HG02759 (cell line): ENCODE data around the gene ACER3.
"Not testable (repeated sequence)": the region's sequence is repeated elsewhere in the genome, so short reads cannot be mapped to it uniquely, and the experiment has no call there.

Source experiments
- ATAC-seq: cut with Tn5 transposase; IDR thresholded peaks from one replicate; pipeline ENCODE4 v1.9.1; 2021; ENCODE audit warnings: mild to moderate bottlenecking, moderate library complexity; ENCODE audit not compliant: unreplicated experiment

Gene ACER3

DNA sequence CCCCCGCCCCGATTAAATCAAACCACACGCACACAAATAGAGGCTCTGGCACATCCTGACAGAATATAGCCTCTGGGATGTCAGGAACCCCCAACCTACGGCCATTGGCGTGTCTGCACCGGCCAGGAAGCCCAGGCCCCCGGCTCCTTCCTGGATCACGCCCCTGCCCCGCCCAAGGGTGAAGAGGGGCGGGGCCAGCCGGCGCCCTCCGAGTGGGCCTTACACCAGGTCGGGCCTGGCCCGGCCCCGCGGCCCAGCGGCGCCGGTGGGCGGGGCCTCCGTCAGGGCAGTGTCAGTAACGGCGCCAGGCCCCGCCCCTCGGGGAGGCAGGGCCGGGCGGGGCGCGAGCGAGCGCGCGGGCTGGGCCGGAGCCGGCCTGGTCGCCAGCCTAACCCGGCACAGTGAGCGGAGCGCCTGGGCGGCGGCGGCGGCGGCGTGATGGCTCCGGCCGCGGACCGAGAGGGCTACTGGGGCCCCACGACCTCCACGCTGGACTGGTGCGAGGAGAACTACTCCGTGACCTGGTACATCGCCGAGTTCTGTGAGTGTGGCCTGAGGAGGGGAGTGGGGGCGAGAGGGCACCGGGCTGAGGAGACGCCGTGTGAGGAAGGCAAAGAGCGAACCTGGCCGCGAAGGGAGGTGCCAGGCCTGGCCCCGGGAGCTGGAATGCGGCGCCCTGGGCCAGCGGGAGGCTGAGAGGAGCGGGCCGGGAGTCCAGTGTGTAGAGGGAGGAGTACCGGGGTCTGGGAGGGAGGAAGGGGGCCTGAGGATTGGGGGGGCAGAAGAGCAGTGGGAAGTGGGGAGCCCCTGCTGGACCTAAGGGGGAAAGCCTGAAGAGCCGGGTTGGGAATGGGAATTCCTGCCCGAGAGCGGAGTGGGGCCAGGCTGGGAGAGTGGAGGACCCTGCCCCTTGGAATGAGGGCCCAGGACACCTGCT, at the start of gene ACER3:
Gene ACER3 (plus strand): TSS at position 380 of the 937 bp plus-strand sequence. CDS start 59 bp downstream, at position 439.
- ATAC-seq: peak; percentile 97

DNA sequence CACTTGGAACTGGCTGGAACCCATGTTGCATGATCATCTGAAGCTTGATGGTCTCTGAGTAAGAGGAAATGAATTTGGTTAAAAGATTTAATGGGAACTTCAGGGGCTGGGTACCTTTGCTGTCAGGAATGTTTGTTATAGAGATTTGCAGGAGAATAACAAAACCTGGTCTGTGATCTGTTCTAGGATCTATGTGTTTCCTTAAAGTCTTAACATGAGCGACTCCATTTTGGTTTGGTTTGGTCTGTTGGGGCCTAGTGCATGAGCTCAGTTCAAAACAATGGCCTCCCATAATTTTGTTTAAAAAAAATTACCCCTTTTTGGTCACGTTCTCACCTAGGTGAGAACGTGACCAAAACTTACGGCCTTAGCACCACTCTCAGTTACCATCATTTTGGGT, 49.5 kb upstream of the ACER3 start:
- no peak for ATAC-seq

DNA sequence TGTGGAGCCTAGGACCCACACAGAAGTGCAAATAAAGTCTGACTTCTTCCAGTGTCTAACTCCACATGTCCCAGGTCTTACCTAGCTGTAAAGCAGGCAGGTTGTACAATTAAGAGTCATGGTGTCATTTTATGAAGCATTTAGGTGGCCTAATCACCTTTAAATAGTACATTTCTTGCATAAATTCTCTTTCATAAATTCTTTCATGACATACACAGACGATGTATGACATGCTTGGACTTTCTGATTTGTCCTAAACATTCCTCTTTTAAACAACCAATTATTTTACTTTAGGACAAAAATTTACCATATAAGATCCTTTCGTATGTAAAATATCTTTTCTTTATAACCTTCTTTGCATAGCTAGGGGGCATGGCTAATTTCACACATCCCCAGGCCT, 46.3 kb upstream of the ACER3 start:
- ATAC-seq: no peak

DNA sequence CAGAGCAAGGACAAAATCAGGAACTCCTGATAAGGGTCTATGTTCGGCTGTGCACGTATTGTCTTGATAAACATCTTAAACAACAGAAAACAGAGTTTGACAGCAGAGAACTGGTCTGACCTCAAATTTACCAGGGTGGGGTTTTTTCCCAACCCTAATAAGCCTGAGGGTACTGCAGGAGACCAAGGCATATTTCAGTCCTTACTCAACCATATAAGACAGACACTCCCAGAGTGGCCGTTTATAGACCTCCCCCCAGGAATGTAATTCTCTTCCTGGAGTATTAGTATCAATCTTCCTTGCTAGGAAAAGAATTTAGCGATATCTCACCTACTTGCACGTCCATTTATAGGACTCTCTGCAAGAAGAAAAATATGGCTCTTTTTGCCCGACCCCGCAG, 45.0 kb upstream of the ACER3 start:
- ATAC-seq: not testable (repeated sequence)

DNA sequence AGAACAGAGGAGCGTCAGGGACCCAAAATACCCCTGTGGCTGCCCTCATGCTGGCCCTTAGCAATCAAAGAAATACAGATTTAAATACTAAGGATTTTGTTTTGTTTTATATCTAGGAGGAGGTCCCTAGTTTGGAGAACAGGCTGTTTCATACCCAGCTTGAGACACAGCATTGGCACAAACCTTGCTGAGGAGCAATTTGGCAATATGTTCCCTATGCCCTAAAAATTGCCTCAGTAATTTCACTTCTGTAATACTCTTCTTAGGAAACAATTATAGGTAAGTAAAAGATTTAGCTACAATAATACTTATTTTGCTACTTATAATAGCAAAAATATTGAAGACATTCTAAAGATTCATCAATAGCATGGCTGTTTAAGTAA, 40.5 kb upstream of the ACER3 start:
- no peak for ATAC-seq

DNA sequence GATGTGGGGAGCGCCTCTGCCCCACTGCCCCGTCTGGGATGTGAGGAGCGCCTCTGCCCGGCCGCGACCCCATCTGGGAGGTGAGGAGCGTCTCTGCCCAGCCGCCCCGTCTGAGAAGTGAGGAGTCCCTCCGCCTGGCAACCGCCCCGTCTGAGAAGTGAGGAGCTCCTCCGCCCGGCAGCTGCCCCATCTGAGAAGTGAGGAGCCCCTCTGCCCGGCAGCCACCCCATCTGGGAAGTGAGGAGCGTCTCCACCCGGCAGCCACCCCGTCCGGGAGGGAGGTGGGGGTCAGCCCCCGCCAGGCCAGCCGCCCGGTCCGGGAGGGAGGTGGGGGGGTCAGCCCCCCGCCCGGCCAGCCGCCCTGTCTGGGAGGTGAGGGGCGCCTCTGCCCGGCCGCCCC, 39.3 kb upstream of the ACER3 start:
- ATAC-seq: not testable (repeated sequence)

DNA sequence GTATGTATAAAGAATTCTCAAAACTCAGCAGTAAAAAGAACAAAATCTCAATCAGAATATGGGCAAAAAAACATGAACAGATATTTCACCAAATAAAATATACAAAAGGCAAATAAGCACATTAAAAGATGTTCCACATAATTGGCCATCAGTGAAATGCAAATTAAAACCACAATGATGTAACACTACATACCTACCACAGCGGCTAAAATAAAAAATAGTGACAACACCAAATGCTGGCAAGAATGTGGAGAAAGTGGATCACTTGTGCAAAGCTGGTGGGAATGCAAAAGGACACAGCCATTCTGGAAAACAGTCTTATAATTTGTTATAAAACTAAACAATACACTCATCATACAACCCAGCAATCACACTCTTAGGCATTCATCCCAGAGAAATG, 38.3 kb upstream of the ACER3 start:
- ATAC-seq: no peak

GRCh38 chr11:76823481-76824028, 37.2 kb upstream of the ACER3 start:
- no peak for ATAC-seq

DNA sequence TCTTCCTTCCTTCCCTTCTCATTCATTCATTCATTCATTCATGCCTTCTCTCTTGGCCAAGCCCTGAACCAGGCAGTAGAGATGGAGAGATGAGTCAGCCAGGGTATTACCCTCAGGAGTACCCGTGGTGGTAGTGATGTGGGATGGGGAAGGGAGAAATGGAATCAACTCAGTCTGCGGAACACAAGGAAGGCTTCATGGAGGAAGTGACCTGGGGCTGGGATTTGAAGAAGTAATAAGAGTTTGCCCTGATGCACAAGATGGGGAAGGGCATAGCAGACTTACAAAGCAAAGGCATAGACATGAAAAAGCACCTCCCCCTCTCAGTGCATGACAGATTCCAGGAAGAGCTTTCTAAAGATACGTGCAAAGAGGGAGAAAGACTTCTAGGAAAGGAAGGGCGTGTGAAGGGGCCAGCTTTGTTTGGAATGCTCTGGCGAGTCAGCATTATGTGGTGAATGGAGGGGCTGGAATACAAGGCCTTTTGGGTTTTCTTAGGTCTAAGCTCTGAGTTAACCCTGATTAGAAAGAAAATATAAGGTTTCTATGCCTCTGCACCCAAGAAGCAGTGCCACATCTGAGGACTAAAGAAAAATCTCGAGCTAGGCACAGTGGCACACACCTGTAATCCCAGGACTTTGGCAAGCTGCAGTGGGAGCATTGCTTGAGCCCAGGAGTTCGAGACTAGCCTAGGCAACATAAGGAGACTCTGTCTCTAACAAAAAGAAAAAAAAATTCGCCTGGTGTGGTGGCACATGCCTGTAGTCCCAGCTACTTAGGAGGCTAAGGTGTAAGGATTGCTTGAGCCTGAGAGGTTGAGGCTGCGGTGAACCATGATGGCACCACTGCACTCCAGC, 36.4 kb upstream of the ACER3 start:
- ATAC-seq: no peak

DNA sequence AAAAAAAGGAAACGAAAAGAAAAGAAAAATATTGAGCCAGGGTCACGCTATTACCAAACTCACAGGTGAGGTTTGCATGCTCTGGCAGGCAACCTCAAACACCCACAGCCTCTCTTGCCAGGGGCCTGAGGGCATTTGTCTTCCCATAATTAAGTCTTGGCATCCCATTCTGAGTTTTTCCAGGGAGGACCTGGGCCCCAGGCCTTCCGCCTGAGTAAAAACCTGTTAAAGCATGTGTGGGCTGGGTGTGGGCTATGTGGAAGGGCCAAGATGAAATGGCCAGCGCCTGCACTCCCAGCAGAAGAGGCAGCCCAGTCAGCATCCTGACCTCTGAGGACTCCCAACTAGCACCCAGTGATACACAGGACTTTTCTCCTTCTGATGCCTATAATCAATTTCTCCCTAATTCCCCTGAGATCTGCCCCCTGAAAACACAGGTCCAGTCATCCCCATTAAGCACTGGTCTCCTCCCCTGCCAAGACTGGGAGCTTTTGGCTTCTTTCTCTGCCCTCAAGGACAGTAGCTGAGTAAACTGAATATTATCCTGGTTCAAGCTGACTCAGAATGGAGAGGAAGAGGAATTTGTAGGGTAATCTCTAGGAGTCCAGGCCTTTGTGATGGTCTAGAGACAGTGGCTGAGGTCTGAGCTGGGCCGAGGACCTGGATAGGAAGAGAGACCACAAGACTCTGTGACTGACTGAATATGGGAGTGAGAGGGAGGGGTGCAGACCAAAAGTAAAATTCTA, 35.6 kb upstream of the ACER3 start:
- no peak for ATAC-seq

- ATAC-seq: no peak
These were observed 34.9 kb upstream of the ACER3 start for GRCh38 chr11:76825726-76826396.

DNA sequence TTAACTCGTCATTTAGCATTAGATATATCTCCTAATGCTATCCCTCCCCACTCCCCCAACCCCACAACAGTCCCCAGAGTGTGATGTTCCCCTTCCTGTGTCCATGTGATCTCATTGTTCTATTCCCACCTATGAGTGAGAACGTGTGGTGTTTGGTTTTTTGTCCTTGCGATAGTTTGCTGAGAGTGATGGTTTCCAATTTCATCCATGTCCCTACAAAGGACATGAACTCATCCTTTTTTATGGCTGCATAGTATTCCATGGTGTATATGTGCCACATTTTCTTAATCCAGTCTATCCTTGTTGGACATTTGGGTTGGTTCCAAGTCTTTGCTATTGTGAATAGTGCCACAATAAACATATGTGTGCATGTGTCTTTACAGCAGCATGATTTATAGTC, 34.2 kb upstream of the ACER3 start:
- not testable (repeated sequence) for ATAC-seq

- ATAC-seq: not testable (repeated sequence)
These were observed 33.7 kb upstream of the ACER3 start for GRCh38 chr11:76827005-76827404.

GRCh38 chr11:76830639-76831327, 29.9 kb upstream of the ACER3 start:
- ATAC-seq: no peak

GRCh38 chr11:76831686-76832310, 28.9 kb upstream of the ACER3 start:
- no peak for ATAC-seq

GRCh38 chr11:76832361-76832760, 28.4 kb upstream of the ACER3 start:
- no peak for ATAC-seq

DNA sequence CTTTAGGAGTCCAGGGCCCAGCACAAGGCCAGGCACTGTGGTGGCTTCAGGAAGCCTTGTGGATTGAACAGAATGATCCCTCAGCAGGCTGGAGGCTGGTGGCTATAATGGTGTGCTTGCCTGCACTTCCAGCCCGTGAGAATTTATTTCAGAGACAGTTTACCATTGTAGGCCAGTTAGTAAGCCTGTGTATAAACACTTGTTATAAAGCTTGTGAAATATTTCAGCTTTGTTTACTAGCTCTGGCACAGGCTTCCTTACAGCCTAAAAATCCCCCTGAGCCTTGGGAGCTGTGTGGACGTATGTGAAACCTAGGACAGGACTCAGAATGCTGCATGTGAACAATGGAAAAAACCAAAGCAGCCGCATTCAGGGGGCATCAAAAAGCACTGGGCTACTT, 26.6 kb upstream of the ACER3 start:
- no peak for ATAC-seq

DNA sequence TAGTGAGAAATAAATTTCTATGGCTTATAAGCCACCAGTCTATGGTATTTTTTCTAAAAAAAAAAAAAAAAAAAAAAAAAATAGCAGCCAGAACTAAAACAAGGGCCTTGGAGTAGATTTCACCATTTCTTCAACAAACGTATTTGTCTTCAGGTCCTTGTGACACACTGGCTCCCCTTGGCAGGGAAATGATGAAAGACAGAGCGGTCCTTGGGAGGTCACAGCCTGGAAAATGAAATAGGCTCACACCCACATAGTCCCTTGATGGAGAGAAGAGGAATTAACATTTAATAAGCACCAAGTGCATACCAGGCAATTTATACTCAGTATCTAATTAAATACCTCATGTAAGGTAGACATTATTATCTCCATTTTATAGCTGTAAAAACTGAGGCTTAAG, 25.7 kb upstream of the ACER3 start:
- ATAC-seq: no peak

DNA sequence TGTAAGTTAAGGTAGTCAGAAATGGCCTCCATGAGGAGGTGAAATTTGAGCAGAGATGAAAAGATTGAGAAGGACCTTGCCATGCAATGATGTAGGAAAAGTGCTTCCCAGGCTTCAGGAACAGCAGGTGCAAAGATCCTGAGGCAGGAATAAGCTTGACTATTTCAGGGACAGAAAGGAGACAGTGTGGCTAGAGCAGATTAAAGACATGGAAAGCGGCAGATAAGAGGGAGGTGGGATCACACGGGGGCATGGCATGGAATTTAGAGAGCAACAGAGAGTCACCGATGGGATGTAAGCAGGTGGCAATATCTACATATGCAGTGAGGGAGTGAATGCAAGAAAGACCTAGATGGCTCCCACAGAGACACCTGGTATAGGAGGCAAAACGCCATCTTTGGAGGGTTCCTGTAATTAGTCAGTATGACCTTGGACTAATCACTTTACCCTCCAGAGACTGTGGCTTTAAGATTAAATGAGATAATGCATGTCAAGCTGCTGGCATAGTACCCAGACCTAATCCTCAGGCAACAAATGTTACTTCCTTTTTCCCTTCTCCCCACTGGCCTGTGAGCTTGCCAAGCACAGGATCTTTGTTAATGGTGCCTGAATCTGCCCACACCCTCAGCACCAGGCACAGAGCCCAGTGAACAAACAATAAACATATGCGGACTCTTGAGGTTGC, 24.6 kb upstream of the ACER3 start:
- ATAC-seq: no peak
